HG03097 (cell line): ENCODE results near the gene CFAP221.

Source experiments
- ATAC-seq: cut with Tn5 transposase; IDR thresholded peaks from one replicate; pipeline ENCODE4 v1.9.1; 2021; ENCODE audit not compliant: unreplicated experiment, low FRiP score

Gene CFAP221

DNA sequence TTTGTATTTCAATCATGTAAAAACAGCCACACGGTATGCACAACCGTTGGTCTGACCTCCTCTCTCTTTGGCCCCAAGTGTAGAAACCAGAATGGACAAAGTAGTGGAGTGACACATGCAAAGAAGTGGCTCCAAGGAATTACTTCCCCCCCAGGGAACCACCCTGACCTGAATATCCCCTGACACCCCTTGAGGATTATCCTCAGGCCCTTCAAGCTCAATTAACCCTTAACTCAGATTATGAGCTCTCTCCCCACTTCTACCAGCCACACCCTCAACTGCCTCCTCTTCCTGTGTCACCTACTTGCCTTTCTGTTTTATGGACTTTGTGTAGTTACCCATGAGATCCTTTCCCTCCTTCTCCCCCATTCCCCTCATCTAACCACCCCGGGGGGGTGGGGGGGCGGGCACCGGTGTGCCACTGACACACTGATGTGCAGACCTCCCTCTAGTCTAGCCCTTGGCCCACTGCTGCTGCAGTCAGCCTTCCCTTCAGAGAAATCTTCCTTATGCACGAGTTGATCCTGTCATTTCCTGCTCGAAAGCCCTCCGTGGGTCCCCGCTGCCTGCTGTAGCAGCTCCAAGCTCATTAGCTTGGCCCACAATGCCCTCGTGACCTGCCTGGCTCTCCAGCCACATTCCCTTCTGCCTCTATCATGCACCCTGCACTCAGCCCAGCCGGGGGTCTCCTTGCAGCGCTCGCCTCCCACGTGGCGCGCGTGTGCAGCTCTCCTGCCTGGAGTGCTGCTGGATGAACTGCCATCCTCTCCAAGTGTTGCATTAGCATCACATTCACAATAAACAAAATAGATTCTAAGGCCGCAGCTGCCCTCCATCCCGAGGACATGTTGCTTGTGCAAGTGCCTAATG, 94.7 kb downstream of the CFAP221 start:
- ATAC-seq: no peak

GRCh38 chr2:119641562-119642258, 97.5 kb downstream of the CFAP221 start:
- peak; percentile 95 for ATAC-seq

DNA sequence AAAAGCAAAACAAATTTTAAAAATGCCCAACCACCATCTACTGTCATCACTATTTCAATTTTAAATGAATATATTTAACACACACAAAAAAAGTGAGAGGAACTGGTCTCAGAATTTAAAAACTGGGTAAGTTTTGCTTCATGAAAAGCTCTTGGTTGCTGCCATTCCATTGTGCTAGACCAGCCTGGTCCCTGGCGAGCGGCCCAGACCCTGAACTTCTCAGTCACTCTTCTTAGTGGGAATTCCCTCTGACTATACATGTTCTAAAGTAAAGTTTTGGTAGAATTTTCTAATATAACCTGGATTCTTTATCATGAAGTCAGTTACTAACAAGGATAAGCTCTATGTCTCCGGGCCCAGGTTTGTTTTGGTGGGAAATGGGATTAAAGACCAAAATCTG, 99.9 kb downstream of the CFAP221 start:
- no peak for ATAC-seq

DNA sequence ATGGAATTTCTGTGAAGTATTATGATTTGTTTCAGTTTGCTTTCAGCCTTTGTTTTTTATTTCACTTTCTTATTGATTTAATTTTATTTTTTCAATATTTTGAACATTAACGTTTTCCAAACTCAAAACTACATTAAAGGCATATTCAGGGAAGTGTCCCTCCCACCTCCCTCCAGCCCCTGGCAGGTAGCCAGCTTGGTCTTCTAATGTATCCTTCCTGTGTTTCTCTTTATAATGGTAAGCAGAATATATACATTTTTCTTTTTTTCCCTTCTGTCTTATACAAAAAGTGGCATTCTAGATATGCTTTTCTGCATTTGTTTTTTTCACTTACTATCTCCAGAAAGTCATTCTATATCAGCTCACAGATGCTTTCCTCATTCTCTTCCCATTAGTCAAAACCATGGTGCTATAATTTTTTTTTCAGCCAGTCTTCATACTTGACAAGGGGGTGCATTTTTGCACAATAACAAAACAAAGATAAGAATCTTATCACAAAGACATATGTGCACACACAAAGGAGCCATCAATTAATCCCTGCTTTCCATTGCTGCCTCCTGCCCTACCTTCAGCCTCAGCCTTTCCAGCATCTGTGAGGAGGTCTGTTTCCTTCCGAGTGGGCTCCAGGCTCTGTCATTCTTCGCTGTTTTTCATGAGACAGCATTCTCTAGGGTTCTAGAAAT, 101.1 kb downstream of the CFAP221 start:
- no peak for ATAC-seq

DNA sequence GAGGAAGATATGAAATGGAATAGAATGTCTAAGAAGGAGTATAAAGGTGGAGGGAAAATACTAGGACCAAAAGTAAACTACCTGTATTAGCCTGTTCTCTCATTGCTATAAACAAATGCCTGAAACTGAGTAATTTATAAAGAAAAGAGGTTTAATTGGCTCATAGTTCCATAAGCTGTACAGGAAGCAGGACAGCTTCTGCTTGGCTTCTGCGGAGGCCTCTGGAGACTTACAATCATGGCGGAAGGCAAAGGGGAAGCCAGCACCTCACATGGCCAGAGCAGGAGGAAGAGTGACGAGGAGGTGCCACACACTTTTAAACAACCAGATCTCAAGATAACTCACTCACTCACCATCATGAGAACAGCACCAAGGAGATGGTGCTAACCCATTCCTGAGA, 101.9 kb downstream of the CFAP221 start:
- ATAC-seq: no peak

- peak; percentile 86 for ATAC-seq
Observed at GRCh38 chr2:119647440-119648169, 103.4 kb downstream of the CFAP221 start.

DNA sequence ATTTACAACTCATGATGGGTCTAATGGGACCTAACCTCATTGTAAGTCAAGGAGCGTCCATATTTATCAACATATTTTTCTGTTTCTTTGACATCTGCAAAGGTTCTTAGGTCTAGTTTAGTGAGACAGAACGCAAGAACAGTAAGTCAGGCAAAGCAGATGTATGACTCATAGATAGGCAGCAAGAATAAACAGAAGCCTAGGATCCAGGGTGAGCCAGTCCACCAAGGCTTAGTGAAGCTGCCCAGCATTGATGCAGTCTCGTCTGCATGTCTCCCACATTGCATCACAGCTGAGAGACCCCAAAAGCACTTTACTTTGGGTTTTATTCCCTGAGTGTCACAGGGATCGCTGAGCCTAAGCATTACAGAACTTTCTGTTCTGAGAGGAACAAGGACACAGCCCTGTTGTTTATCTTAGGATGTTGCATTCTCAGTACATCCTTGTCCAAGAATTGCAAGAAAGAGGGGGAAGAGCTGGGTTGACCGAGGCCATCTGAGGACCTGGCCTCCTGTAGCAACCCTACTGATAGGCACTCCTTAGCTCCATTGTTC, 105.2 kb downstream of the CFAP221 start:
- ATAC-seq: no peak

DNA sequence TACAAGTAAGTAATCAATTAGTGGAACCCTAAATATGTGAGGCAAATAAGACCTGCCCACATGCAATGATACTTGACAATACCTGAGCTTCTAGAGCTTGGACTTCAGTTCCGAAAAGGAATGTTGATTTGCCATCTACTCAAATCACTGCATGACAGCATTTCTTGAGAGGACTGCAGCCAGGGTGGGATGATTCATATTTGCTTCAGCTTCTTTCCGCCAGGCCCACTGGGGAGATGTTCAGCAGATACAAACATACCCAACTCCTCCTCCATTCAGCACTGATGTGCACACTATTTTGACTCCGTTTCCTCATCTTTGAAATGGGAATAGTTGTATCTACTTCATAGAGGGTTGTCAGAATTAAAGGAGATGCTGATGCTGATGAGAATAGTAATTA, 106.0 kb downstream of the CFAP221 start:
- no peak for ATAC-seq

DNA sequence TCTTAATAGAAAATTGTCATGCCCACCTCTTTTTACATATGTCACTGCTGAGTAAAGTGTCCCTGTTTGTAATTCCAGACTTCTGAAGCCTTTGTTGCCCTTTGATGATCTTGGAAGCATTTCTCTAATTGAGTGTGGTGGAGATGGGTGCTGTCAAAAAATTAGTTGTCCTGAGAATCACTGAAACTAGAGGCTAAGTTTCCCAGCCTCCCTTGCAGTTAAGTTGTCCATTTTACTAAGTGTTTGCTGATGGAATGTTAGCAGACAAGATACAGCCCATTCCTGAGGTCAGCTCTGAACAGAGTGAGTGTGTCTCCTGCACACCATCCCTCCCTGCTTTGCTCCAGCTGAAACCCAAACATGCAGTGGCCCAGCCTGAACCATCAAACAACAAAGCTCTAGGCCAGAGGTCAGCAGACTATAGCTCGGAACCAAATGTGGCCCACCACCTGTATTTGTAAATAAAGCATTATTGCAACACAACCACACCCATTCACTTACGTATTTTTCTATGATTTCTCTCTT, 106.7 kb downstream of the CFAP221 start:
- ATAC-seq: no peak

- ATAC-seq: no peak
Observed at GRCh38 chr2:119657466-119658145, 113.4 kb downstream of the CFAP221 start.

DNA sequence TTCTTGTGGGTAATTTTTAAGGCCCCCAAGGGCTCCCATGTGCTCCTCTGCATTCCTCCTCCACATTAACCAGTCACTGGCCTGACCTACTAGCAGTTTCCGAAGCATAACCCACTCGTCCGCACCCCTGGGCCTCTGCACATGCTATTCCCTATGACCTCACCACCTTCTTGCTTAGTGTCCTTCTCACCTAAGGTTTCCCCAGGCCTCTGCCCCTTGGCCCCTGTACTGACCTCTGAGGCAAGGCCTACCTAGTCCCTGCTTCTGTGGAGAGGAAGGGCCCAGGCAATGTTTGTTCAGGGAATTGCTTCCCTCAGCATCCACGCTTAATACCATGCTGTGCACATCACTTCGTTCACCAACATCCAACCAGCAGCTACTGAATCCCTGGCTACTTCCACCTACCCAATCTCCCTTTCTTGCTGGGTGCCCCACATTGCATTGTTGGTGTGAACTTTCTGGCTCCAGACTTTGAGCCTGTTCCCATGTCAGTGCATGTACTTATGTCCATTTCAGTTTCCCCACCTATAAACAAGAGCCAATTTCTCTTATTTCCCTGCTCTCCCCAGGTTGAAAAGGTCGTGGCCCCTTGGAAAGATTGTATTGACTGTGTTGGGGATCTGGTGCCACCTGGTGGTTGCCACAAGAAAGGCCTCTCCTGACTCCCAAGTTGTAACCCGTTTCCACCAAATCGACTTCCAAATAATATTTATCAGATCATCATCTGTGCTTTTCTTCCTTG, 115.5 kb downstream of the CFAP221 start:
- ATAC-seq: no peak

DNA sequence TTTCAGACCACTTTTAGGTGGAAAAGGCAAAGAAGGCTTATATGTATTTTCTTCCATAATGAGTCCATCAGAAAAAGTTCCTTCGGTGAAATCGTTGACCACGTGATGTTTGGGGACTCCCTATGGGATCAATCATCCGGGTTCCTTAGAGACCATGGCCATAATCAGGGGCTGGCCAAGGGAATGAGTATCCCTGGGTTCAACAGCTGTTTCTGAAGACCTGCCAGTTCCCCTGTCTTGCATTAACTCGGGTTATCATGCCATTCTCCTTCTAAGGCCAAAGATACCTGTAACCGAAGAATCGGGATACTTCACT, 116.1 kb downstream of the CFAP221 start:
- ATAC-seq: no peak

- no peak for ATAC-seq
Observed at GRCh38 chr2:119662297-119662696, 118.0 kb downstream of the CFAP221 start.

GRCh38 chr2:119668546-119668945, 124.3 kb downstream of the CFAP221 start:
- ATAC-seq: no peak

- ATAC-seq: no peak
Observed at GRCh38 chr2:119671016-119671415, 126.8 kb downstream of the CFAP221 start.

- ATAC-seq: no peak
Observed at GRCh38 chr2:119671752-119672151, 127.5 kb downstream of the CFAP221 start.

DNA sequence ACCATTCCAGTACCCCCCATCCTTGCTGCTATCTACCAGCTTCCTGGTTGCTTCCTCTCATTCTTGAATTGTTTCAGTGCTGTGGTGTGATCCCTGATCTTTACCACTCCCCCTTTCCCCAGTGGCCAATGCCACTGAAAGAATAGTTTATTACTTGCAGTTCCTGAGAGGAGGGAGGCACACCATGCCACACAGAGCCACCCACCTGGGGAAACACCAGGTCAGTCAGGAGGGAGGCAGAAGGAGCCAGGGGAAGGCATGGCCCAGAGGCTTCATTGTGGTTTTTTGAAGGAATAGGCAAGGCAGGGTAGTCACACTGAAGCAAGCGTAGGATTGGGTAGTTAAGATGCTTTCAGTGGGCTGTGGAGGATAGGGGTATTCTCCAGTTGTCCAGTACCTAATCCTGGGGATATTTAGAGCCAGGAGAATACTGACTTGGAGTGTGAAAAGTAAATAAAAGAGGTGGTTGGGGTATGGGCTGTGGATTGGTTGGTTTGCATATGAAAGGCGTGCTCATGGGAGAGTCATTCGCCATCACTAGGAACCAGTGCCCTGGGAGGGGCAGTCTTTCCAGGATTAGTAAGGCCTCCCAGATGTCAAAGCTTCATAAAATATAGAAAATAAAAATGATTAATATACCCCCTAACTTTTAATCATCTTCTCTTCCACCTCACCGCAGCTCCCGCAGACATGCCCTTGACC, 128.1 kb downstream of the CFAP221 start:
- no peak for ATAC-seq

- no peak for ATAC-seq
Observed at GRCh38 chr2:119673796-119674195, 129.5 kb downstream of the CFAP221 start.
